ENCODE data around the gene MRPL51.
"Not testable (repeated sequence)": the region's sequence is repeated elsewhere in the genome, so short reads cannot be mapped to it uniquely, and the experiment has no call there.

MRPL51 gene

GRCh38 chr12:6523708-6524107 lies 30.6 kb upstream of the MRPL51 start:
- H3K4me1 Mint-ChIP-seq (ENCODE audit: low read depth): peaks cover 8% of the 10 kb centered on the region
- H3K27me3 Mint-ChIP-seq: no peaks in the 10 kb centered on the region
- peak overlapping the region; percentile 17 for H3K27ac Mint-ChIP-seq
- H3K9me3 Mint-ChIP-seq: no peaks in the 10 kb centered on the region
- H3K4me3 Mint-ChIP-seq: no peak overlapping the region
- H3K36me3 Mint-ChIP-seq (ENCODE audit: low read depth): peaks cover 87% of the 10 kb centered on the region

- no peaks in the 10 kb centered on the region for H3K27me3 Mint-ChIP-seq
- peaks cover 8% of the 10 kb centered on the region for H3K4me1 Mint-ChIP-seq (ENCODE audit: low read depth)
- peaks cover 86% of the 10 kb centered on the region for H3K36me3 Mint-ChIP-seq (ENCODE audit: low read depth)
- H3K27ac Mint-ChIP-seq: no peak overlapping the region
- H3K9me3 Mint-ChIP-seq: no peaks in the 10 kb centered on the region
- H3K4me3 Mint-ChIP-seq: no peak overlapping the region
These were observed 29.1 kb upstream of the MRPL51 start for GRCh38 chr12:6522193-6522592.

- Mint-ChIP-seq H3K27me3 (no peaks in the 10 kb centered on the region), H3K9me3 (no peaks in the 10 kb centered on the region), H3K4me1 (ENCODE audit: low read depth) (peaks cover 8% of the 10 kb centered on the region), H3K27ac (no peak overlapping the region), H3K4me3 (no peak overlapping the region), H3K36me3 (ENCODE audit: low read depth) (peaks cover 83% of the 10 kb centered on the region)
These were observed 27.1 kb upstream of the MRPL51 start for GRCh38 chr12:6520186-6520585.

GRCh38 chr12:6508087-6508486 lies 15.0 kb upstream of the MRPL51 start:
- Mint-ChIP-seq H3K9me3 (no peaks in the 10 kb centered on the region), H3K36me3 (ENCODE audit: low read depth) (peaks cover 58% of the 10 kb centered on the region), H3K27ac (peak overlapping the region; percentile 10), H3K4me3 (no peak overlapping the region), H3K4me1 (ENCODE audit: low read depth) (no peaks in the 10 kb centered on the region), H3K27me3 (no peaks in the 10 kb centered on the region)

GRCh38 chr12:6507102-6507998 lies 14.3 kb upstream of the MRPL51 start:
- no peak overlapping the region for H3K27ac Mint-ChIP-seq

GRCh38 chr12:6500466-6500865 lies 7.4 kb upstream of the MRPL51 start:
- peaks cover 37% of the 10 kb centered on the region for H3K36me3 Mint-ChIP-seq (ENCODE audit: low read depth)
- H3K4me3 Mint-ChIP-seq: no peak overlapping the region
- H3K27me3 Mint-ChIP-seq: no peaks in the 10 kb centered on the region
- no peaks in the 10 kb centered on the region for H3K9me3 Mint-ChIP-seq
- H3K4me1 Mint-ChIP-seq (ENCODE audit: low read depth): peaks cover 23% of the 10 kb centered on the region
- no peak overlapping the region for H3K27ac Mint-ChIP-seq

More at GRCh38 chr12:6507102-6507998, 14.3 kb upstream of the MRPL51 start:
- Mint-ChIP-seq H3K27me3 (no peaks in the 10 kb centered on the region), H3K9me3 (no peaks in the 10 kb centered on the region), H3K36me3 (ENCODE audit: low read depth) (peaks cover 53% of the 10 kb centered on the region), H3K4me3 (no peak overlapping the region), H3K4me1 (ENCODE audit: low read depth) (no peaks in the 10 kb centered on the region)

GRCh38 chr12:6497291-6497690 lies 4.2 kb upstream of the MRPL51 start:
- Mint-ChIP-seq H3K4me1 (ENCODE audit: low read depth) (peaks cover 37% of the 10 kb centered on the region), H3K27ac (peak overlapping the region; percentile 64), H3K36me3 (ENCODE audit: low read depth) (peaks cover 35% of the 10 kb centered on the region)
- not testable (repeated sequence) for H3K9me3 Mint-ChIP-seq, H3K4me3 Mint-ChIP-seq, H3K27me3 Mint-ChIP-seq

GRCh38 chr12:6494968-6495367 lies 1.9 kb upstream of the MRPL51 start:
- Mint-ChIP-seq H3K36me3 (ENCODE audit: low read depth) (peaks cover 48% of the 10 kb centered on the region), H3K4me3 (peak overlapping the region; percentile 93), H3K9me3 (no peaks in the 10 kb centered on the region), H3K27ac (peak overlapping the region; percentile 97), H3K4me1 (ENCODE audit: low read depth) (peaks cover 45% of the 10 kb centered on the region), H3K27me3 (no peaks in the 10 kb centered on the region)

GRCh38 chr12:6494258-6494743 lies 1.2 kb upstream of the MRPL51 start:
- Mint-ChIP-seq H3K27me3 (no peaks in the 10 kb centered on the region), H3K36me3 (ENCODE audit: low read depth) (peaks cover 43% of the 10 kb centered on the region), H3K4me3 (peak overlapping the region; percentile 93), H3K4me1 (ENCODE audit: low read depth) (peaks cover 45% of the 10 kb centered on the region), H3K9me3 (no peaks in the 10 kb centered on the region), H3K27ac (peak overlapping the region; percentile 97)

GRCh38 chr12:6493497-6494257 lies 615 bp upstream of the MRPL51 start, which contains the start of gene NCAPD2:
Gene NCAPD2 (plus strand): TSS chr12:6494102. CDS start chr12:6495099, 997 bp downstream.
- Mint-ChIP-seq H3K9me3 (no peaks in the 10 kb centered on the region), H3K36me3 (ENCODE audit: low read depth) (peaks cover 37% of the 10 kb centered on the region), H3K4me3 (peak within 1 kb of the TSS; percentile 93), H3K4me1 (ENCODE audit: low read depth) (peaks cover 45% of the 10 kb centered on the region), H3K27ac (peak within 1 kb of the TSS; percentile 97), H3K27me3 (no peaks in the 10 kb centered on the region)

GRCh38 chr12:6490673-6491072 lies 2.4 kb downstream of the MRPL51 start:
- not testable (repeated sequence) for H3K4me3 Mint-ChIP-seq, H3K27me3 Mint-ChIP-seq, H3K9me3 Mint-ChIP-seq, H3K27ac Mint-ChIP-seq
- Mint-ChIP-seq H3K36me3 (ENCODE audit: low read depth) (peaks cover 23% of the 10 kb centered on the region), H3K4me1 (ENCODE audit: low read depth) (peaks cover 24% of the 10 kb centered on the region)

- Mint-ChIP-seq H3K9me3 (no peaks in the 10 kb centered on the region), H3K4me1 (ENCODE audit: low read depth) (peaks cover 16% of the 10 kb centered on the region), H3K27me3 (no peaks in the 10 kb centered on the region), H3K36me3 (ENCODE audit: low read depth) (peaks cover 15% of the 10 kb centered on the region), H3K27ac (no peak overlapping the region), H3K4me3 (no peak overlapping the region)
These were observed 3.6 kb downstream of the MRPL51 start for GRCh38 chr12:6489449-6489848.

- Mint-ChIP-seq H3K27me3 (no peaks in the 10 kb centered on the region), H3K4me1 (ENCODE audit: low read depth) (peaks cover 12% of the 10 kb centered on the region), H3K9me3 (no peaks in the 10 kb centered on the region), H3K4me3 (no peak overlapping the region), H3K36me3 (ENCODE audit: low read depth) (peaks cover 15% of the 10 kb centered on the region), H3K27ac (no peak overlapping the region)
These were observed 4.8 kb downstream of the MRPL51 start for GRCh38 chr12:6488240-6488639.

- Mint-ChIP-seq H3K4me1 (ENCODE audit: low read depth) (no peaks in the 10 kb centered on the region), H3K36me3 (ENCODE audit: low read depth) (no peaks in the 10 kb centered on the region), H3K27me3 (no peaks in the 10 kb centered on the region), H3K27ac (no peak overlapping the region), H3K9me3 (no peaks in the 10 kb centered on the region), H3K4me3 (no peak overlapping the region)
These were observed 14.6 kb downstream of the MRPL51 start for GRCh38 chr12:6478416-6478815.
